Measurements from ENCODE around the gene DHX34. TPM values are rescaled to one million over a fixed set of nuclear protein-coding genes. Genes with fewer than 3 reads are reported as not detected.

The DHX34 gene
- total and polyA plus RNA-seq, 11 donors: 3.7 to 13.3 (median 6.7) TPM

GRCh38 chr19:47374876-47375693 is 26.0 kb downstream of the DHX34 start:
- Histone ChIP-seq H3K9me3 (no peaks in the 10 kb centered on the region), H3K4me3 (no peak overlapping the region), H3K4me1 (peaks cover 0 to 16% (median 4%) of the 10 kb centered on the region in 12 donors), H3K27me3 (no peaks in the 10 kb centered on the region), H3K27ac (no peak overlapping the region), H3K36me3 (peaks cover 0 to 95% (median 82%) of the 10 kb centered on the region in 9 donors)
- intact Hi-C loops (cut with DNase I): no loop called here
- TF ChIP-seq CTCF (IDR thresholded peaks at IDR 0.05): no peak
- TF ChIP-seq POLR2A (IDR thresholded peaks at IDR 0.05): no peak
- WGBS, 4 donors: 91 to 96% (median 95%) methylated on average over 17 to 30 of the region's 30 CpGs
- no peak for ATAC-seq
- no peak for DNase-seq

- H3K4me3 ChIP-seq: no peak overlapping the region
- intact Hi-C loops (cut with DNase I): no loop called here
- no peak for TF ChIP-seq POLR2A (IDR thresholded peaks at IDR 0.05)
- no peak for TF ChIP-seq CTCF (IDR thresholded peaks at IDR 0.05)
- H3K9me3 ChIP-seq: no peaks in the 10 kb centered on the region
- peaks cover 0 to 16% (median 3%) of the 10 kb centered on the region in 12 donors for H3K4me1 ChIP-seq
- DNase-seq (no peak), ATAC-seq (no peak)
- peak overlapping the region in 1 of 12 donors; percentile 90 for H3K27ac ChIP-seq
- no peaks in the 10 kb centered on the region for H3K27me3 ChIP-seq
- 96 to 97% (median 97%) methylated on average over 21 to 30 of the region's 30 CpGs for WGBS, 4 donors
- H3K36me3 ChIP-seq: peaks cover 0 to 94% (median 80%) of the 10 kb centered on the region in 9 donors
These were observed 26.8 kb downstream of the DHX34 start for GRCh38 chr19:47375694-47376588.

GRCh38 chr19:47376589-47377144 is 27.6 kb downstream of the DHX34 start:
- no peak for DNase-seq
- Histone ChIP-seq H3K9me3 (no peaks in the 10 kb centered on the region), H3K4me1 (peaks cover 0 to 16% (median 4%) of the 10 kb centered on the region in 12 donors), H3K4me3 (no peak overlapping the region), H3K27ac (peak overlapping the region in 7 of 12 donors; percentile 28 to 90 (median 54)), H3K36me3 (peaks cover 0 to 94% (median 81%) of the 10 kb centered on the region in 9 donors), H3K27me3 (no peaks in the 10 kb centered on the region)
- ATAC-seq: peak in 1 of 4 donors; percentile 2
- WGBS, 4 donors: 84 to 87% (median 86%) methylated on average over 8 to 16 of the region's 16 CpGs
- intact Hi-C loops (cut with DNase I): no loop called here
- TF ChIP-seq CTCF (IDR thresholded peaks at IDR 0.05): no peak
- TF ChIP-seq POLR2A (IDR thresholded peaks at IDR 0.05): no peak

Measured in heart left ventricle (tissue), 16 donors.